GM18520 (cell line): ENCODE results near the gene EEF1A2.

ENCODE experiments used
- ATAC-seq: cut with Tn5 transposase; IDR thresholded peaks from one replicate; pipeline ENCODE4 v1.9.1; 2021; ENCODE audit not compliant: unreplicated experiment

The EEF1A2 gene

GRCh38 chr20:63498960-63499337 is at the start of gene EEF1A2:
Gene EEF1A2 (minus strand): TSS chr20:63499083. CDS start chr20:63497763, 1,320 bp downstream.
- no peak for ATAC-seq

GRCh38 chr20:63548542-63548941 is 49.7 kb upstream of the EEF1A2 start:
- ATAC-seq, result no peak

GRCh38 chr20:63547725-63548480 is 49.0 kb upstream of the EEF1A2 start, which contains the start of gene SRMS:
Gene SRMS (minus strand): TSS chr20:63547749. CDS start chr20:63547463, 286 bp downstream.
- ATAC-seq, result no peak

- ATAC-seq, result no peak
Observed at GRCh38 chr20:63546956-63547724, 48.3 kb upstream of the EEF1A2 start.

GRCh38 chr20:63546256-63546955 is 47.5 kb upstream of the EEF1A2 start:
- ATAC-seq, result no peak

- no peak for ATAC-seq
Observed at GRCh38 chr20:63545814-63546213, 46.9 kb upstream of the EEF1A2 start.

- ATAC-seq, result no peak
Observed at GRCh38 chr20:63544958-63545516, 46.2 kb upstream of the EEF1A2 start.

- ATAC-seq, result no peak
Observed at GRCh38 chr20:63544241-63544957, 45.5 kb upstream of the EEF1A2 start.

- no peak for ATAC-seq
Observed at GRCh38 chr20:63543733-63544132, 44.9 kb upstream of the EEF1A2 start.

GRCh38 chr20:63543131-63543530 is 44.2 kb upstream of the EEF1A2 start:
- ATAC-seq, result no peak

- no peak for ATAC-seq
Observed at GRCh38 chr20:63542696-63543095, 43.8 kb upstream of the EEF1A2 start.

GRCh38 chr20:63542031-63542559 is 43.2 kb upstream of the EEF1A2 start:
- ATAC-seq, result no peak

GRCh38 chr20:63541371-63541770 is 42.5 kb upstream of the EEF1A2 start:
- no peak for ATAC-seq

- ATAC-seq, result no peak
Observed at GRCh38 chr20:63540417-63541186, 41.7 kb upstream of the EEF1A2 start.

GRCh38 chr20:63539441-63540370 is 40.8 kb upstream of the EEF1A2 start:
- ATAC-seq, result no peak

GRCh38 chr20:63539092-63539430 is 40.2 kb upstream of the EEF1A2 start:
- no peak for ATAC-seq

GRCh38 chr20:63538204-63539091 is 39.6 kb upstream of the EEF1A2 start:
- ATAC-seq, result no peak
